HG02973 (cell line): Measurements from ENCODE around the gene HYI.
"Not testable (repeated sequence)": the region's sequence is repeated elsewhere in the genome, so short reads cannot be mapped to it uniquely, and the experiment has no call there.

ENCODE experiments used
- ATAC-seq: cut with Tn5 transposase; IDR thresholded peaks from one replicate; pipeline ENCODE4 v1.9.1; 2021; ENCODE audit warnings: moderate library complexity; ENCODE audit not compliant: unreplicated experiment

The HYI gene

GRCh38 chr1:43430831-43431230, 22.9 kb downstream of the HYI start:
- no peak for ATAC-seq

GRCh38 chr1:43427941-43428340, 25.8 kb downstream of the HYI start:
- ATAC-seq: no peak

- no peak for ATAC-seq
Observed at GRCh38 chr1:43427524-43427923, 26.2 kb downstream of the HYI start.

- no peak for ATAC-seq
Observed at GRCh38 chr1:43426221-43426620, 27.5 kb downstream of the HYI start.

GRCh38 chr1:43425045-43425444, 28.7 kb downstream of the HYI start:
- ATAC-seq: no peak

GRCh38 chr1:43423672-43424550, 29.8 kb downstream of the HYI start:
- ATAC-seq: no peak

- no peak for ATAC-seq
Observed at GRCh38 chr1:43422995-43423671, 30.6 kb downstream of the HYI start.

GRCh38 chr1:43421976-43422750, 31.6 kb downstream of the HYI start:
- no peak for ATAC-seq

GRCh38 chr1:43421396-43421795, 32.3 kb downstream of the HYI start:
- no peak for ATAC-seq

- ATAC-seq: no peak
Observed at GRCh38 chr1:43420874-43421273, 32.9 kb downstream of the HYI start.

GRCh38 chr1:43419627-43420425, 33.9 kb downstream of the HYI start:
- ATAC-seq: no peak

GRCh38 chr1:43418858-43419257, 34.9 kb downstream of the HYI start:
- no peak for ATAC-seq

- ATAC-seq: no peak
Observed at GRCh38 chr1:43415901-43416300, 37.8 kb downstream of the HYI start.

- no peak for ATAC-seq
Observed at GRCh38 chr1:43414634-43415223, 39.0 kb downstream of the HYI start.

- ATAC-seq: not testable (repeated sequence)
Observed at GRCh38 chr1:43413426-43413825, 40.3 kb downstream of the HYI start.

- no peak for ATAC-seq
Observed at GRCh38 chr1:43410571-43410970, 43.2 kb downstream of the HYI start.

GRCh38 chr1:43405876-43406234, 47.9 kb downstream of the HYI start:
- no peak for ATAC-seq

GRCh38 chr1:43405219-43405875, 48.4 kb downstream of the HYI start:
- no peak for ATAC-seq

GRCh38 chr1:43404353-43404752, 49.4 kb downstream of the HYI start:
- ATAC-seq: no peak
